Stimulated activated CD8-positive, alpha-beta memory T cell treated with anti-CD3 and anti-CD28 coated beads, Interleukin-4, amount 100 ng/mL, for 48 hours (primary cell): ENCODE results near the gene DNAJC7.
"Not testable (repeated sequence)": the region's sequence is repeated elsewhere in the genome, so short reads cannot be mapped to it uniquely, and the experiment has no call there.

Source experiments
- DNase-seq: peaks from one replicate; pipeline ENCODE4 v3.0.0-alpha.2; 2020

Gene DNAJC7

DNA sequence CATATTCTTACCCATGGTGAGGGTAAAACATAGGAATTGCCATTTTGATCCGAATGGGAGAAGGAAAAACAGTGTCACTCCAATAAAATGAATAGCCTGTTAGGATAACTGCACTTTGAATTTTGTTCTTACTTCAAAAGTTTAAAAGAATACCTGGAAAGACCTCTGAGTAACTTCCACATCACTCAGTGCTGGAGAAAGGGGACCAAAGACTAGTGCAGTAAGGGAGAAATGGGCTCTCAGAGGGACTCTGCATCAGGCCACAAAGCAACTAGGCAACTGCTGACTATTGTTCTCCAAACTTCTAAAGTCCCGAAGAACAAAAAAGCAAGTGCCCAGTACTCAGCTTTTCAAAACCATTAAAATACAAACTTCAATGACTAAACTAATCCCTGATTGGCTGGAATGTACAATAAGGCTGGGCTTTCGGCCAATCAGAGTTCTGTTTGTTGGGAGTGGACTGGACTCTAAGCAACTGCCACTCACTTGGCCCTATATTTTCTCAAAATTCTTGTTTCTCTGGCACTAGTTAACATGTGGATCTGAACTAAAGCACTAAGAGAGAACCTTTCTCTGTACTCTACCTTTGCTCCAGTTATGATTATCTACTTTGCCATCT, 6.2 kb downstream of the DNAJC7 start:
- no peak for DNase-seq

DNA sequence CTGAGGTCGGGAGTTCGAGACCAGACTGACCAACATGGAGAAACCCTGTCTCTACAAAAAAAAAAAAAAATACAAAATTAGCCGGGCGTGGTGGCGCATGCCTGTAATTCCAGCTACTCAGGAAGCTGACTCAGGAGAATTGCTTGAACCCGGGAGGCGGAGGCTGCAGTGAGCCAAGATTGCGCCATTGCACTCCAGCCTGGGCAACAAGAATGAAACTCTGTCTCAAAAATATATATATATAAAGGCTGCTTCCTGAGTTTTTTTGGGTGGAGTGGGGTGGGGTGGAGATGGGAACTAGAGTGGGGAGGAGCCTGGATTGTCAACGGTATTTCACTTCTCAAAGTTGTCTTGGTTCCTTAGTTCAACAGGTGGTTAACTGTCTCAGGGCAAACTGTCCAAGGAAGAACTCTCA, 7.0 kb downstream of the DNAJC7 start:
- not testable (repeated sequence) for DNase-seq

DNA sequence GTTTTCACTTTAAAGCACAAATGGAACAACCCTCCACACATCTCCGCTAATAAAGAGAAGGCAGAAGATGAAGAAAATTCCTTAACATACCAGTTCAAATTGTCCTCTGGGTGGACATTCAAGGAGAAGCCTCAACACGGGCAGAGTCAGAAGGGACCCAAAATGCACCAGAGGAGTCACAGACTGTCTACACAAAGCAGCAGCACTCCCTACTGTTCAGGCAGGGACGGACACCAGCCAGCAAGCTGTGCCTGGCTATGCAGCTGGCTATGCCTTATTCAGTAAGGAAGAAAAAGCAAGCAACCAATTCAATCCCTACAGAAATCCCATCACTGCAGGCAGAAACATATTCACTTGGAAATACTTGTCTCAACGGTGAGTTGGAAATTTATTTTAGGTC, 8.1 kb downstream of the DNAJC7 start:
- DNase-seq, result no peak

DNA sequence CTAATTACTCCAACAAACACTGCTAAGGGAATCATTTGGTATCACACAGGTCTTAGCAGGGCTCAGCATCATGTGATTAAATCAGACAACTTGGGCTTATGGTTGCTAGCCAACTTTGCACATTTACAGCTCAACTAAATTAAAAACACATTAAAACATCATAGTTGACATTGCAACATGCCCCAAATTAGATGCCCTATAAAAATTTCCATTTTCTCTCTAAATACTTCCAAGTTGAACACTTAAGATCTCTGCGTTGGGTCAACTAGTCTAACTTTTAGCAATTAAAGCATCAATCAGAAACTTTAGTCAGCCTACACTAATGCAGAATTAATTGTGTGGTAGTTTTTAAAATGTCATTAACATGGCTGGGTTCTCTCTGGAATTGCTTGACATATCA, 12.1 kb downstream of the DNAJC7 start:
- DNase-seq, result no peak

DNA sequence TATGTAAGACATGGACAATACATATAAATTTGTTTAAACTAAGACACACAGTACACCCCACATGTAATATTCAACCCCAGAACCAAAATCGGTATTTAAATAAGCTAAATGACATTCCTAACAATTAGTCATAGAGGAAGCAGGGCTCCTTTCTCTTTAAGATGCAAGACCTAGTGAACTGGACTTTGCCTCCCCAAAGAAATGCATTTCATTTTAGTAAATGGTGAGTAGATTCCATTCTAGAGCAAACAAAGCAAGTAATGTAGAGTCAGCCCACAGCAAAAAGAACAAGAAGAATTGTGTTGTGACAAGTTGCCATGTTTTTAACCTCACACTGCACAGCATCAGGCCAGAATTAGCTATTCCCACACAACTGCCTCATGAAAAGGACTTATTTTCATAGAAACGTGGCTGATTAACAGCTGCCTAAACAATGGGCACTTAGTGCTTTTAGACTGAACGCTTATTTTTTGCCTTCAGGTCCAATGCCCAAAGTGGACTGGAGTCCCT, 14.4 kb downstream of the DNAJC7 start:
- DNase-seq, result no peak

DNA sequence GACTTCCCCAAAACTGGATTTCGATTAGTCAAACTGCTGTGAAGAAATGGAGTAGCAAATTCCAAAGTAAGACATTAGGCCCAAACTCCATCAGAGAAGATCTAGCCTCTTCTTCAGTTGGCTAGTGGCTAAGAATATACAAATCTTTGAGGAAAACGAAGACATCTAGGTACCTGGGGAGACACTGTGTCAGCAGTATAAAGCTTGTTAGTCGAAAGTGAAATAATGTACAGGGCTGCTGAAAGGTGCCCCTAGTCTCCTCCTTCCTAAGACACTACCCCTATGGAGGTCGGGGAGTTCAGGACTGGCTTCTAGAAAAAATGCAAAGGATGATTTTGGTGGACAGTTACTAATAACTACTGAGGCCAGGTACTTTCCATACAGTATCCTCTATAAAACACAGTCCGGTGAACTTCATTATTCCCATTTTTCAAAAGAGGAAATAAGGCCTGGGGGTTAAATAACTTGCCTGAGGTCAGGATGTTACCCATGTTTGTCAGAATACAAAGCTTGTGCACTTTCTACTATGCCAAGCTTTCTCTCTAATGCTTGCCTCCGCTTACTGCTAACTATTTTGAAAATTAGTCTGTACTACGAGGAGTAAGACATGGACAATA, 15.0 kb downstream of the DNAJC7 start:
- no peak for DNase-seq

DNA sequence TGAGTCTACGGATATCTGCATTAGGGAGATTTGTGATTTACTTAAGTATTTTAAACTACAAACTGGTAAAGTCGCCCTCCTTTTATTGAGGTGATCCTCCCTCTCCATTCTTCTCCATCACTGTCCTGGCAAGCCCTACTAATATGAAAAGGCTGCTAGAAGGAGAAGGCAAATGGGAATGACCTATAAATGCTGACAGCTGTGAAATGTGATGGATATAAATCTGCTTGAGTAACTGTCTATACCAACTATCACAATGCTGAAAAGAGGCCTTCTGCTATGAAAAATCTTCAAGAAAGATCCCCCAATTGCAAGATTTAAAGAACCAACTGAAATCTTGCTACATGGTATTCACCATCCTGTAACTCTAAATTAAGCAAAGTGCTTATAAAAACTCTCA, 15.5 kb downstream of the DNAJC7 start:
- no peak for DNase-seq

DNA sequence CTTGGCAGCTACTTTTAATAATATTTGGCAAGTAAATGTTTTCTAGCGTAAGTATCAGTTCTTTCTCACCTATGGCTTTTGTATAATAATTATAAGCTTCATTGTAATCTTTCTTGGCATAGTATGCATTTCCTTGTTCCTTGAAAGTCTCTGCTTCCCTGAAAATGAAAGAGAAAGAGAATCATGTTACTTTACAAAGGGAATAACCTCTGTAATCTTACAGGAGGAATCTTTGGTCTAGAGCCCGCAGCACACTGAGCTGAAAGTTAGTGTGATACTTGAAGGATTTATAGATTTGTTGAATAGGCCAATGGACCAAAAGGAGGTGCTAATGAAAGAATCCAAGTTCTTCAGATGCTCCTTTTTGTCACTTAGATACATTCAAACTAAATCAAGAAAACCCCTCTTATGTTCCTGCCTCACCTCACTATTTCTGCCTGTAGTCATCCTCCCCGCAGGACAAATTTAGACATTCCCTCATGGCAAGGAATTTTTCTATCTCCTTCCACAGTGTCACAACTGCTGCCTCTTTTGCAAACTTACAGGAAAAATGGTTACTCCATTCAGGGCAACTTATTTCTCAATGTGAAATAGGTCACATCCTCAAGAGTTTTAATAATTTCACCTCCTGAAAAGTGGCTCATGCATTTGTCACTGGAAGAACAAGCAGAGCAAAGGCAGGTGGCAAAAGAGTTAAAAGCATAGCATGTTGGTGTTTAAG, 16.7 kb downstream of the DNAJC7 start:
- no peak for DNase-seq

DNA sequence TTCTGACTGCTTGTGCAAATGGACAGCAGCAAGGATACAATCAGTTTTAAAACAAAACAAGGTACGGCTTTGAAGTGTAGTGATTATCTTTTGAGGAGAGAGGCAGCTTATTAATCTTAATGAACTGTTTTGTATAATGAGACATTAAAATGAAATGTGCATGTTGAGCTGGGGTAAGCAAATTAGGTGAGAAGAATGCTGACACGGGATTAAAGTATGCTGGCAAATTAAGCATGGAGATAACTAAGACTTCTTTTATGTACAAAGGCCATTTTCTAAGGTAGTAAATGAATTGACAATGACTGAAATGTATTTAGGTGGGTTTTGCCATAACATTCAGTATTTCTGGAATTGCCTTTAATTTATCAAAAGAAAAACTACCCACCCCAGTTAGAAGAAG, 18.7 kb downstream of the DNAJC7 start:
- DNase-seq, result no peak

DNA sequence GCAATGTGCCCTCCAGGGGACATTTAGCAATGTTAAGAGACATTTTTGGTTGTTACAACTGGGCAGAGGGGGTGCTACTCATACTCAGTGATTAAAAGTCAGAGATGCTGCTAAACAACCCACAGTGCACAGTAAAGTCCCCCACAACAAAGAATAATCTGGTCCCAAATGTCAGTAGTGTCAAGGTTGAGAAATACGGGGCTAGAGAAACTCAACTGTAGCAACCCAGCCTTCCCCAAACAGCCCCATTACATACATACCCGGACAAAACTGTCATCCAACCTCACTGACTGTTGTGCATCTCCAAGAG, 20.4 kb downstream of the DNAJC7 start:
- no peak for DNase-seq

DNA sequence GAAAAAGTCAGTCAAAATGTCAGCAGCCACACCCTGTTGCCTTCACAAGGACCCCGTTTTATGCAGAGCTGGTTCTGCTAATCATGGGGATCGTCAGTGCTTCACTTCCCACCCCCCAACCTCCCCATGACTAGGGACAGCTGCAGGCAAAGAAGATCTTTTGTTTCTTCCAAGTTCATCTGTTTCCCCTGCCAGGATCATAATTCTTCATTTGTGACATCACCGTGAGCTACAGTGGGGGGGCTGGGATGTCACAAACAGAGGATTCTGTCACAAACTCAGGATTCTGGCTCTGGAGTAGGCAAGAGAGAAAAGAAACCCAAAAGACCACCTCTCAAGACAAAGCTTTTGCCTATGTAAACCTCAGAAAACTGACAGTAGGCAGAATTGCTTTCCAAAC, 24.7 kb downstream of the DNAJC7 start:
- no peak for DNase-seq

DNA sequence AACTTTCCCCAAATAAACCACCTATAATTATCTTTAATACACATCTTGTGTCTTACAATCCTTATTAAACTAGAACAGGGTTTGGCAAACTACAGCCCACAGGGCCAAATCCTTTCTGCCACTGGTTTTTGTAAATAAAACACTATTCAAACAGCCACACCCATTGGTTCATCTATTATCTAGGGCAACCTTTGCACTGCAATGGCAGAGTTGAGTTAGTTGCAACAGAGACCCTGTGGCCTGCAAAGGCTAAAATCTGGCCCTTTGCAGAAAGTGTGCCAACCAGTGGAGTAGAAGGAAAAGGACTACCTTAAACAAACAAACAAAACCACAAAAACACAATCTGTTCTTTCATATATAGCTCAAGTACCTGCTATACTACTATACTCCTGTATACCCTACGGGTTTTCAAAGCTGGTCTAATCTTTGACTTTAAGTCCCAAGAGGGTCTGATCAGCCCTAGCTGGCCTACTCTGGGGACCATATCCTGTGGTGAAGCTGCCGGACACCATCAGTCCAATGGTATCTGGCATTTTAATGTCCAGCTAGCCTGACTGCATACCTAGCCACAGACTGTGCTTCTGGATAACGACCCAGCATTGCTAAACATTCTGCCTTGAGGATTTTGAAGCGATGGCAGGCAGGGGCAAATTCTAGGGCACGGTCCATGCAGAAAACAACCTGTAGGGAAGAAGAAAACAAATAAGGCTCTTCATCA, 27.4 kb downstream of the DNAJC7 start:
- no peak for DNase-seq

DNA sequence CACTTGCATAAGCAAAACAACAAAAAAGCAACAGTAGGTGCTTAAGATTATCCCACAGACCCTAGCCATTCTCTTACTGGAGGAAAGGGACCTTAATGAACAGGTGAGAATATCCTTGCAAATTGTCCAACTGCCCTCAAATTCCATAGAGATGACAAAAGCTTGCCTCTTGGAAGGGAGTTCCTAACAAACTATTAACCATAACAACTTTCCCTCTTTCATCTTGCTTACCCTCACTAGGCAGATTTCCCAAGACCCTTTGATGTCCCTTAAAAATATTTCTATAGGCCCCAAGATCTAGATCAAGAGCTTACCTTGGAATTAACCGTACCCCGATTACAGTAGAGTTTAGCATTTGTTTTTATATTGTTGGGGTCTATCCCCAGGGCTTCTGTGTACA, 28.8 kb downstream of the DNAJC7 start:
- no peak for DNase-seq

DNA sequence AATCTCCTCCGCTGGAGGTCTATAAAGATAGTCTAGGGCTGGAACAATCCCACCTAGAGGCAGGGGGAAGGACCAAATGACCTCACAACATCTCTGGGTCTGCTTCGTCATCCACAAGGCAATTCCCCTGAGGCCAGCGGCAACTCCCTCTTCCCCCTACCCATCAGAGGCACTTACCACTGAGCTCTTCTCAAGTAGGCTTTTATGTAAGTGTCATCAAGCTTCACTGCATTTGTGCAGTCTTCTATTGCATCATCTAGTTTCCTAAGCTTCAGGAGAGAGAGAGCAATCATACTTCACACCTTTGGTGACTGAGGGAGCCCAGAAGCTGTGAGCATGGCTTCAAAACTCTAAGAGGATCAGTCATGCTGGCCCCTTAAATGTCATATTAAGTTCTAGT, 29.6 kb downstream of the DNAJC7 start:
- no peak for DNase-seq

DNA sequence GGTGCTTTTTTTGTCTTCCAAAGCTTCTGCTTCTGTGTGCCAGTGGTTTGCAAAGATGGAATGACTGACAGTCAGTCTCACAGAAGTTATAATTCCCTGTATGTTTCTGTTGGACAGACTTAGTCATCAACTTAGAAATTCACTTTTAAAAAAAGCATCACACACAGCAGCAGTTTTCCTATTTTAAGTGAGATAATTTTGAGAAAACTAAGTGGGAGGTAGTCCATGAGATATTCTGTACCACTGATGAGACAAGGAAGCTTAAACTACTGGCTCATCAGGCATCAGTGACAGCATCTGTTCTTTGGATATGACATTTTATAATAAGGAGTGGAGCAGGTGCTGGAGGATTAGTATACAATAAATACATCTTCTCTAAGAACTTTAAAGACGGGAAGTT, 30.6 kb downstream of the DNAJC7 start:
- no peak for DNase-seq

DNA sequence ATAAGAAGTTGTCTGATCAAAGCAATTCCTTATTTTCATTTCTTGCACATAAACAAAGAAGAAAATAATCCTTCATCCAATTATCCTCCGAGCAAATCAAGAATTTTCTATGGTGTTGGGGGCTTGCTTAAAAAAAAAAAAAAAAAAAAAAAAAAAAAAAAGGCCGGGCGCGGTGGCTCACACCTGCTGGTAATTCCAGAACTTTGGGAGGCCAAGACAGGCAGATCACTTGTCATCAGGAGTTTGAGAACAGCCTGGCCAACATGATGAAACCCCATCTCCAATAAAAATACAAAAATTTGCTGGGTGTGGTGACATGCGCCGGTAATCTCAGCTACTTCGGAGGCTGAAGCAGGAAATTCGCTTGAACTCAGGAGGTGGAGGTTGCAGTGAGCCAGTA, 31.3 kb downstream of the DNAJC7 start:
- no peak for DNase-seq

DNA sequence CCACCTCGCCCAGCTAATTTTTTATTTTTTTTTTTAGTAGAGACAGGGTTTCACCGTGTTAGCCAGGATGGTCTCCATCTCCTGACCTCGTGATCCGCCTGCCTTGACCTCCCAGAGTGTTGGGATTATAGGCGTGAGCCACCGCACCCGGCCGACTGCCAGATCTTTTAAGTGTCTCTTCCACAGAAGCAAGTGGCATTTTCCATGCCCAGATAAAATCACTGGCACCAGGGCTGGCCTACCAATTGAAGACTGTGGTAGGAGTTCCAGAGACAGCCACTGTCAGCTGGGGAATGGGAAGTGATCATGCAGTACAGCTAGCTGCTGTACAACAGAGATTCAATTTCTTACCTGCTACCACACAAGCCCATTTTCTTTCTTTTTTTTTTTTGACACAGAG, 32.8 kb downstream of the DNAJC7 start:
- DNase-seq, result no peak

DNA sequence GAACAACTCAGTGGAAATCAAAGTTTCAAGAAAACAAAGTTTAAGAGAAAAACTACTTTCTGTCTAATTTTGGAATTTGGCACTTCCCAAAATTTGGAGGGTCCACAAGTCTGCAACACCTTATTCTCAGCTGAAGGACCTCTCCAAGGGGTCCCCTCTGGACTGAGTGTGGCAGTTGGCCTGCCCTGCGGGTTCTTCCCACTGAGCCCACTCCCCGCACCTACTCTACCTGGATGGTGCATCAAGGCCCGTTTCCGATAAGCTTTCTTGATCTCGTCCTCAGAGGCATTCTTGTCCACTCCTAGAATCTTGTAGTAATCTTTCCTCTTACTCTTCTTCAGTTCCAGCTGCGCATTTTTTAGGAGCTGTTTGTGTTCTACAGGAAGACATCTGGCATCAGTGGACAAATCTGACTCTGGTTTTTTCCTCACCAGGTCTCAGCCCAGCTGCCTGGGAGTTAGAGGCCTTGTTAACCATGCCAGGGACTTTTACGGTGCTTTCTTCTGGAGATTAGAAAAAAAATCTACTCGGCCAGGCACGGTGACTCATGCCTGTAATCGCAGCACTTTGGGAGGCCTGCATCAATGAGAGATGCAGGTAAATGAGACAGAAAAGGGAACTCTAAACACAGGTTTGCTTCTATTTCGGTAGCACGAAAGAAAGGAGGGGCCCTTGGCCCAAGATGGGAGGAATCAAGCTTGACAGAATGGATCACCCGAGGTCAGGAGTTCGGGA, 35.0 kb downstream of the DNAJC7 start:
- no peak for DNase-seq

DNA sequence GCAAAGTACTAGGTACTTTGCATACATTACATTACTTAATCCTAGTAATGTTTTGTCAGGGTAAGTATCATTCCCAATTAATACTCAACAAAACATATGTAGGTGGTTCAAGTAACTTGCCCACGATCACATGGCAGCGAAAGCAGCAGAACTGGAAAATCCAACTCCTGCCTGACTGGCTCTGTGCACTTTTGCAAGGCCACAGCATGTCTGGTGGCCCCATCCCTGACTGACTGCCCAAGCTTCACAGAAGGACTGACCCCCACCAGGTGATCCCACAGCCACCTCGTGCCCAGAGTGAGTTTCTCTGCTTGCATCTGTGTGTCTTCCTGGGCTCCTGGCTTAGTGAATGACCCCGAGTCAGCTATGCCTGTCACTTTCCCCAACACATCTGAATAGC, 39.2 kb downstream of the DNAJC7 start:
- no peak for DNase-seq

DNA sequence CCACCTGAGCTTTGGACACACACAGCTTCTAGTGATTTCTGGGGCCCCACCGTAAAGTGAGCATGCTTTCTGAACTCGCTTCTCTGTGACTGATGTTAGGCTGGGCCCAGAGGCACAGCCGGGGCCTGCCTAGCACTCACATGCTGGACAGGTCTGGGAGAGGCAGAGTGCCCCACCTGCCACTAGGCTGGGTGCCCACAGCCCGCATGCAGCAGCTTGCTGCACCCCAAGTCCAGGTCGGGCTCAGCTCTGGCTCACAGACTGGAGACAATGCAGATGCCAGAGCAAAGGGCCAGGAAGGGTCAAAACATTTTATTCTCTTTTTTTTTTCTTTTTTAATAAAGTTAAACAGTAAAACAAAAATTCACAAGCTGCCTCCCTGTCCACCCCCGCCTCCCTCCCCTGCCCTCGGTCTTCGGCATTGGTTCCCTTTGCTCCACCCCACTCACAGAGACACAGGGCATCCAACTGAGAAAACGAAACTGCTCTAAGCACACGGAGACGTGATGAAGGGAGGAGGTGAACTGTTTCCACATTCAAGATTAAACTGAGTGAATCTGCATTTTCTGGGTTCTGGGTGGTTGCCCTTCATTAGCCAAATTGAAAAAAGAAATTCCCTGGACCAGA, 41.0 kb downstream of the DNAJC7 start:
- DNase-seq, result no peak

DNA sequence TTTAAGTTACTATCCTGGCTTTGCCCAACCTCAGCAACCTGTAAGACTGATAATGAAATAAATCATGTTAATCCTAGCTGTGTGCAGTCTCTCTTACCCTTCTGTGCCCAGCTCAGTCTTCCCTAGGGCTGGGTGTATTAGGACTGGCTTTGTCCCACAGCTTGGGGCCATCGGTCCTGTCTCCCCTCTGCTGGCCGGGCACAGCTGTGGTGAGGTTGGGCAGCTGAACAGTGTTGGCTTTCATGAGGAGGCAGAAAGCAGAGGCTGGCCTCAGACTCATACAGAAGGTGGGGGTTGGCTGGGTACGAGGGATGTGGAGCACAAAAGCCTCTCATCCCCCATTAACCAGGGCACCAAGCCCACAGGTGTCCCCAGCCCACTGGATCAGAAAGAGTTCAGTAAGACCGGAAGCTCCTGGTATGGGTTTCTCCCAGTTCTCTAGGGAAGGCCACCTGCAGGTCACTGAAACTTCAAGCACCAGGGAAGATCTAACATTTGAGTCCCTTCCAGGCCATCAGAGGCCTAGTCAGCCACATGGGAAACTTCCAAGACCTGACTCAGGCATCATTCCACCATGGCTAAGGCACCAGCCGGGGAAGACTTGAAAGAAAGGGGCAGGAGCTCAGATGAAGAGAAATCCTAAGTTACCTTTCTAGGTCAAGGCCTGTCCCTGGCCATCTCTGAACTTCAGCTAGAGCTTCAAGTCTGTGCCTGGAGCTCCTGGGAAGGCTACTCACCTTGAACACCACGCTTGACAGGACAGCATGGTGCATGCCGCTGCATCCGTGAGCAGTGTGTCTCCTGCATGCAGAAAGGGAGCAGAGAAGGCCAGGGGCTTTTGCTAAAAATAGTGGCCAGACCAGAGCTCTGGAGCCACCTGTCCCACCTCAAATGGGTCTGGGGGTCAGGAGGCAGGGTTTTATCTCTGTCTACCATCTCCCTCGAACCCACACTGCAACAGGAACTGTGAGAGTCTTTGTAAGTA, 41.8 kb downstream of the DNAJC7 start:
- no peak for DNase-seq
